Measurements from ENCODE around the gene FCRL6.

DNA sequence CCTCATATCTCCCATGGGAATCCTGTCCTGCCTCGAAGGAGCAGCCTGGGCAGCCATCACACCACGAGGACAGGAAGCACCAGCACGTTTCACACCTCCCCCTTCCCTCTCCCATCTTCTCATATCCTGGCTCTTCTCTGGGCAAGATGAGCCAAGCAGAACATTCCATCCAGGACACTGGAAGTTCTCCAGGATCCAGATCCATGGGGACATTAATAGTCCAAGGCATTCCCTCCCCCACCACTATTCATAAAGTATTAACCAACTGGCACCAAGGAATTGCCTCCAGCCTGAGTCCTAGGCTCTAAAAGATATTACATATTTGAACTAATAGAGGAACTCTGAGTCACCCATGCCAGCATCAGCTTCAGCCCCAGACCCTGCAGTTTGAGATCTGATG, 33.2 kb downstream of the FCRL6 start:
- no peak for TF ChIP-seq POLR2A (IDR thresholded peaks at IDR 0.05; ENCODE audit: extremely low read depth, insufficient read length)
- TF ChIP-seq, protein P1, sequence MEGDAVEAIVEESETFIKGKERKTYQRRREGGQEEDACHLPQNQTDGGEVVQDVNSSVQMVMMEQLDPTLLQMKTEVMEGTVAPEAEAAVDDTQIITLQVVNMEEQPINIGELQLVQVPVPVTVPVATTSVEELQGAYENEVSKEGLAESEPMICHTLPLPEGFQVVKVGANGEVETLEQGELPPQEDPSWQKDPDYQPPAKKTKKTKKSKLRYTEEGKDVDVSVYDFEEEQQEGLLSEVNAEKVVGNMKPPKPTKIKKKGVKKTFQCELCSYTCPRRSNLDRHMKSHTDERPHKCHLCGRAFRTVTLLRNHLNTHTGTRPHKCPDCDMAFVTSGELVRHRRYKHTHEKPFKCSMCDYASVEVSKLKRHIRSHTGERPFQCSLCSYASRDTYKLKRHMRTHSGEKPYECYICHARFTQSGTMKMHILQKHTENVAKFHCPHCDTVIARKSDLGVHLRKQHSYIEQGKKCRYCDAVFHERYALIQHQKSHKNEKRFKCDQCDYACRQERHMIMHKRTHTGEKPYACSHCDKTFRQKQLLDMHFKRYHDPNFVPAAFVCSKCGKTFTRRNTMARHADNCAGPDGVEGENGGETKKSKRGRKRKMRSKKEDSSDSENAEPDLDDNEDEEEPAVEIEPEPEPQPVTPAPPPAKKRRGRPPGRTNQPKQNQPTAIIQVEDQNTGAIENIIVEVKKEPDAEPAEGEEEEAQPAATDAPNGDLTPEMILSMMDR (IDR thresholded peaks at IDR 0.05; ENCODE audit: low read depth, low read length) = no peak

Measured in NB4 (cell line).